AG04449 (cell line): ENCODE measurements around the gene KLC4.
"Not testable (repeated sequence)": the region's sequence is repeated elsewhere in the genome, so short reads cannot be mapped to it uniquely, and the experiment has no call there.

Source experiments
- CTCF ChIA-PET: fragments of 350-600 bp; formaldehyde crosslinking; extraction: SDS; loops from one replicate; lab custom pipeline; 2021; ENCODE audit warnings: antibody characterized with exemption; lab: Yijun Ruan, JAX
- POLR2A ChIA-PET: fragments of 400-600, 350-600 bp; formaldehyde crosslinking; extraction: SDS; loops from one replicate; lab custom pipeline; 2020; ENCODE audit warnings: antibody characterized with exemption, inconsistent platforms; lab: Yijun Ruan, JAX
- DNase-seq: peaks from one replicate; pipeline ENCODE4 v3.0.0-alpha.2; 2010; ENCODE audit warnings: low read depth, low spot score
- H3K4me3 ChIP-seq: 2 replicates; pipeline ENCODE4 v1.5.1; 2011; ENCODE audit warnings: low read depth, mild to moderate bottlenecking, control low read depth, low read length
- CTCF ChIP-seq: IDR thresholded peaks from one replicate; pipeline ENCODE4 v1.5.1; 2011; ENCODE audit warnings: mild to moderate bottlenecking, moderate library complexity, low read length, control low read depth, inconsistent platforms; ENCODE audit not compliant: insufficient read depth; ENCODE audit errors: missing control alignments

The KLC4 gene

GRCh38 chr6:43038727-43039126 lies 20.7 kb upstream of the KLC4 start:
- ChIA-PET CTCF (interaction anchor here (1.7 kb wide), 1 partner anchor 32 kb away, joined by 6 read pairs; no protein-coding TSS in a partner anchor), POLR2A (interaction anchor here (0.9 kb wide), 1 partner anchor 14 kb away, joined by 3 read pairs; no protein-coding TSS in a partner anchor)
- no peak for DNase-seq
- H3K4me3 ChIP-seq, result no peak overlapping the region
- no peak for TF ChIP-seq CTCF

GRCh38 chr6:43040542-43041257 lies 18.7 kb upstream of the KLC4 start:
- POLR2A ChIA-PET, result no interaction called here
- no peak for DNase-seq
- TF ChIP-seq CTCF, result no peak
- H3K4me3 ChIP-seq, result no peak overlapping the region
- CTCF ChIA-PET, result no interaction called here

DNA sequence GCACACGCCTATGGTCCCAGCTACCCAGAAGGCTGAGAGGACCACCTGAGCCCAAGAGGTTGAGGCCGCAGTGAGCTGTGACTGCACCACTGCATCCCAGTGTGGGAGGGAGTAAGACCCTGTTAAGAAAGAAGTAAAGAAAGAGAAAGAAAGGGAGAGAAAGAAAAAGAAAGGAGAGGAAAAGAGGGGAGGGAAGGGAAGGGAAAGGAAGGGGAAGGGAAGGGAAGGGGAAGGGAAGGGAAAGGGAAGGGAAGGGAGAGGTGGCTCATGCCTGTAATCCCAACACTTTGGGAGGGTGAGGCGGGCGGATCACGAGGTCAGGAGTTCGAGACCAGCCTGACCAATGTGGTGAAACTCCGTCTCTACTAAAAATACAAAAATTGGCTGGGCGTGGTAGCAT lies 18.0 kb upstream of the KLC4 start:
- POLR2A ChIA-PET, CTCF ChIA-PET: not testable (repeated sequence)

GRCh38 chr6:43043310-43043709 lies 16.1 kb upstream of the KLC4 start:
- CTCF ChIA-PET, result interaction anchor here (0.7 to 0.8 kb wide), 2 partner anchors 11 to 99 kb away, joined by 3 read pairs; partner anchors contain the start of gene CUL7
- H3K4me3 ChIP-seq, result no peak overlapping the region
- DNase-seq, result no peak
- POLR2A ChIA-PET, result interaction anchor here (0.6 kb wide), 1 partner anchor 1295 kb away, joined by 5 read pairs; no protein-coding TSS in a partner anchor
- no peak for TF ChIP-seq CTCF

More for the DNA sequence above, 18.0 kb upstream of the KLC4 start:
- not testable (repeated sequence) for DNase-seq, H3K4me3 ChIP-seq

GRCh38 chr6:43045371-43045930 lies 14.0 kb upstream of the KLC4 start:
- CTCF ChIA-PET, result interaction anchor here (1.3 to 1.6 kb wide), 2 partner anchors 98 to 144 kb away, joined by 4 to 5 read pairs; no protein-coding TSS in a partner anchor
- DNase-seq, result no peak
- no peak overlapping the region for H3K4me3 ChIP-seq
- no peak for TF ChIP-seq CTCF
- POLR2A ChIA-PET, result interaction anchor here (0.6 to 1.4 kb wide), 2 partner anchors 8 to 20 kb away, joined by 3 to 5 read pairs; partner anchors contain the start of gene CUL7

GRCh38 chr6:43047998-43048397 lies 11.4 kb upstream of the KLC4 start:
- ChIA-PET CTCF (interaction anchor here (1.0 to 1.7 kb wide), 3 partner anchors 95 to 146 kb away, joined by 3 to 8 read pairs (median 5); no protein-coding TSS in a partner anchor), POLR2A (interaction anchor here (0.7 to 1.9 kb wide), 3 partner anchors 13 to 33 kb away, joined by 3 to 4 read pairs (median 3); partner anchors contain the start of gene KLHDC3)
- no peak overlapping the region for H3K4me3 ChIP-seq
- TF ChIP-seq CTCF, result no peak
- no peak for DNase-seq
